Activated CD4-positive, alpha-beta memory T cell treated with anti-CD3 and anti-CD28 coated beads for 36 hours (primary cell): ENCODE results near the gene HAS3. TPM values are rescaled to one million over a fixed set of nuclear protein-coding genes. Genes with fewer than 3 reads are reported as not detected.

Experiments
- CTCF ChIA-PET: fragments of 350-600 bp; sonication (Branson Sonifier 250); formaldehyde crosslinking; loops from one replicate; lab custom pipeline; 2021; ENCODE audit warnings: antibody characterized with exemption, inconsistent platforms; lab: Charles Lee
- POLR2A ChIA-PET: fragments of 350-600 bp; sonication (Branson Sonifier 250); formaldehyde crosslinking; loops from one replicate; lab custom pipeline; 2021; ENCODE audit warnings: antibody characterized with exemption; lab: Charles Lee
- DNase-seq: peaks from one replicate; pipeline ENCODE4 v3.0.0-alpha.2; 2020
- H3K27ac Mint-ChIP-seq: one replicate; pipeline ENCODE4 v1.8.0; 2021; ENCODE audit warnings: mixed read lengths
- H3K27me3 Mint-ChIP-seq: one replicate; pipeline ENCODE4 v1.8.0; 2021; ENCODE audit warnings: mixed read lengths
- H3K36me3 Mint-ChIP-seq: one replicate; pipeline ENCODE4 v1.8.0; 2021; ENCODE audit warnings: mixed read lengths
- H3K4me1 Mint-ChIP-seq: one replicate; pipeline ENCODE4 v1.8.0; 2021; ENCODE audit warnings: low read depth, mixed read lengths
- H3K4me3 Mint-ChIP-seq: one replicate; pipeline ENCODE4 v1.8.0; 2021; ENCODE audit warnings: mild to moderate bottlenecking, mixed read lengths
- H3K9me3 Mint-ChIP-seq: one replicate; pipeline ENCODE4 v1.8.0; 2021; ENCODE audit warnings: mixed read lengths
- intact Hi-C: fragments of 100-400 bp; cut with micrococcal nuclease; formaldehyde crosslinking; loops from one replicate; pipeline ENCODE4 v1.15.1; 2023
- total RNA-seq, 2 experiments: library from RNA; stranded (reverse); gene quantifications; one replicate each; pipeline ENCODE4 v1.2.3, GENCODE V29; 2021

HAS3 gene
- total RNA-seq, 2 experiments from 2014 or later: 0.10 to 0.21 TPM

DNA sequence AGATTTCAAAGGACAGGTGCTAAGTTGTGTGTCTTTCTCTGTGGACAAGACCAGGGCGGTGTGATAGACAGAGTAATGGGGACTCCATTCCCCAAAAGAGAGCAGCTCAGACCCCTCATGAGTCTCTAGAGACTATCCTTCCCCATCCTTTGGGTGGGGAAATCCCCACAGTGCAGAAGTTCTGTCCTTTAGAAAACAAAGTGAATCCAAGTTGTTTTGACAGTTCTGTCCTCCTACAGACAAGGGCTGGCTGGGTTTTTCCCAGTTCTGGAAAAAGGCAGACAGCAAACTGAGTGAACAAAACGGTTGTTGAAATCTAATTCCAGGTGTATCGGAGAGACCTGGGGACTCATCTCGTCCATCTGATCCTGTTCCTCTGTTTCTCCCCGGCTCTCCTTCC lies 11.0 kb upstream of the HAS3 start:
- DNase-seq: no peak
- Mint-ChIP-seq H3K27ac (no peak overlapping the region), H3K4me3 (no peak overlapping the region), H3K36me3 (no peaks in the 10 kb centered on the region), H3K4me1 (peaks cover 3% of the 10 kb centered on the region), H3K27me3 (no peaks in the 10 kb centered on the region), H3K9me3 (no peaks in the 10 kb centered on the region)
- ChIA-PET POLR2A (no interaction called here), CTCF (interaction anchor here (1.3 to 1.5 kb wide), 2 partner anchors 11 to 19 kb away, joined by 5 to 6 read pairs; partner anchors contain the start of gene HAS3)
- intact Hi-C loops: no loop called here

- Mint-ChIP-seq H3K27ac (no peak overlapping the region), H3K9me3 (no peaks in the 10 kb centered on the region), H3K4me1 (no peaks in the 10 kb centered on the region), H3K27me3 (no peaks in the 10 kb centered on the region), H3K4me3 (no peak overlapping the region), H3K36me3 (no peaks in the 10 kb centered on the region)
- DNase-seq: no peak
- ChIA-PET POLR2A (no interaction called here), CTCF (no interaction called here)
- intact Hi-C loops: no loop called here
Measured at GRCh38 chr16:69095193-69095592, 10.3 kb upstream of the HAS3 start.

DNA sequence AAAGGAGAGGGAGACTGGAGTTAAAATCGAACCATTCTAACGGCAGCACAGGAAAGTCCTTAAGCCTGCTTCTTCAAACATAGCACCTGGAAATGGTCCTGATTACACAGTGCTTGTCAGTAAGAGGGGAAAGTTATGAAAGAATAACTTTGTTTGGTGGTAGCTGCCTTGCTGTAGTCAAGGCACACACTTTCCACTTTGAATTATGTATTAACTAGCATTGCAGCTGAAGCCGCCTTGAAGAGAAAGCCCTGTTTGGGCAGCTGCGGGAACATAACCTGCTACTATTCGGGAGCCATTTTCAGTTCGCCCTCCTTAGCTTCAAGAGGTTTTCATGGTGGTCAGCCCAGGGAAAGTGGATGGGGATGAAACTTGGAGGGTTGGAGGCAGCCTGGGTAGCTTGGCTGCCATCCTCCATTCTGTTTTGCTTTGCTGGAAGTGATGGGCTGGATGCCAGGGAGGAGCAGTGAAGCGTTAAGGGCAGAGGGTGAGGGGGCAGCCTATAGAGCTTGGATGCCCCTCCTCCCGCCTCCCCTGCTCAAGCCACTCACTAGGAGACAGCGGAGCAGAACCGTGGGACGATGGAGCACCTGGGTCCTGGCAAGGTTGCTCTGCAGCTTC lies 5.3 kb upstream of the HAS3 start:
- Mint-ChIP-seq H3K9me3 (no peaks in the 10 kb centered on the region), H3K36me3 (no peaks in the 10 kb centered on the region), H3K4me1 (no peaks in the 10 kb centered on the region), H3K27ac (no peak overlapping the region), H3K4me3 (no peak overlapping the region), H3K27me3 (peaks cover 4% of the 10 kb centered on the region)
- ChIA-PET POLR2A (no interaction called here), CTCF (interaction anchor here (1.2 to 1.7 kb wide), 3 partner anchors 10 to 24 kb away, joined by 4 to 11 read pairs (median 7); no protein-coding TSS in a partner anchor)
- DNase-seq: no peak
- intact Hi-C loops: loop anchor here (10.0 kb wide), 1 partner anchor 195 kb away; no protein-coding TSS in a partner anchor

GRCh38 chr16:69106491-69107315 lies 1.2 kb downstream of the HAS3 start:
- Mint-ChIP-seq H3K27ac (no peak overlapping the region), H3K4me1 (peaks cover 16% of the 10 kb centered on the region), H3K36me3 (peaks cover 13% of the 10 kb centered on the region), H3K4me3 (peak overlapping the region; percentile 50), H3K27me3 (peaks cover 31% of the 10 kb centered on the region), H3K9me3 (no peaks in the 10 kb centered on the region)
- CTCF ChIA-PET: interaction anchor here (0.8 to 2.0 kb wide), 3 partner anchors 17 to 259 kb away, joined by 4 to 6 read pairs (median 4); no protein-coding TSS in a partner anchor
- intact Hi-C loops: loop anchor here (5.0 to 10.0 kb wide), 2 partner anchors 202 to 259 kb away; no protein-coding TSS in a partner anchor
- POLR2A ChIA-PET: interaction anchor here (0.7 kb wide), 1 partner anchor 14 kb away, joined by 3 read pairs; no protein-coding TSS in a partner anchor
- no peak for DNase-seq

DNA sequence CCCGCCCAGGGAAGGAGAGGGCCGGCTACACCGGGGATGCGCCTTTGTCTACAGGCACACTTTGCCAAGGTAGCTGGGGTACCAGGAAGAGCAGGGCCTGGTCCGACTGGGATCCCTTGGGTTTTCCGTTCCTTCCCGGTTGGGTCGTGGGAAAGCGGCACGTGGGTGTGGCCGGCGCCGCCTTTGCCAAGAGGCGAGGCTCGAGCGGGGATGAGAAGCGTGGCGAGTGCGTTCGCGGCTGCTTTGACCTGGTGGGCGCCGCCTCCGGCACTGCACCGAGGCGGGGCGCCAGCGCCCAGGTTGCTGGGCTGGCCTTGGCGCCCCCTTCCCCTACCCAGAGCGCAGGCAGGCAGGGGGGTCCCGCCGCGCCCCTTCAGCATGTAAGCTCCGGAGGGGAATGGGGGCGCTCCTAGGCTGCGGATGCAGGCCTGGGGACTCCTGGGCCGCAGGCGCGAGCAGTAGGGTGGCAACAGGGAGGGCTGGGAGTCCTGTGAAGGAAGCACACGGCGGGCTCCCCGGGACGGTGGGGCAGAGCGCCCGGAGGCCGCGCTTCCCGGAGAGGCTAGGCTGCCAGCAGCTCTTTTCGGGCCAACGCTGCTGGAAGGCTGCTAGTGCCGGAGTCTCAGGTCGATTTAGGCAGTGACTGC lies 2.0 kb downstream of the HAS3 start:
- H3K36me3 Mint-ChIP-seq: peaks cover 13% of the 10 kb centered on the region
- peak overlapping the region; percentile 50 for H3K4me3 Mint-ChIP-seq
- peaks cover 16% of the 10 kb centered on the region for H3K4me1 Mint-ChIP-seq
- H3K27ac Mint-ChIP-seq: no peak overlapping the region
- CTCF ChIA-PET: interaction anchor here (0.5 to 0.8 kb wide), 2 partner anchors 9 to 349 kb away, joined by 3 to 6 read pairs; no protein-coding TSS in a partner anchor
- peaks cover 31% of the 10 kb centered on the region for H3K27me3 Mint-ChIP-seq
- POLR2A ChIA-PET: no interaction called here
- intact Hi-C loops: loop anchor here (5.0 to 10.0 kb wide), 2 partner anchors 203 to 260 kb away; no protein-coding TSS in a partner anchor
- DNase-seq: no peak
- no peaks in the 10 kb centered on the region for H3K9me3 Mint-ChIP-seq

DNA sequence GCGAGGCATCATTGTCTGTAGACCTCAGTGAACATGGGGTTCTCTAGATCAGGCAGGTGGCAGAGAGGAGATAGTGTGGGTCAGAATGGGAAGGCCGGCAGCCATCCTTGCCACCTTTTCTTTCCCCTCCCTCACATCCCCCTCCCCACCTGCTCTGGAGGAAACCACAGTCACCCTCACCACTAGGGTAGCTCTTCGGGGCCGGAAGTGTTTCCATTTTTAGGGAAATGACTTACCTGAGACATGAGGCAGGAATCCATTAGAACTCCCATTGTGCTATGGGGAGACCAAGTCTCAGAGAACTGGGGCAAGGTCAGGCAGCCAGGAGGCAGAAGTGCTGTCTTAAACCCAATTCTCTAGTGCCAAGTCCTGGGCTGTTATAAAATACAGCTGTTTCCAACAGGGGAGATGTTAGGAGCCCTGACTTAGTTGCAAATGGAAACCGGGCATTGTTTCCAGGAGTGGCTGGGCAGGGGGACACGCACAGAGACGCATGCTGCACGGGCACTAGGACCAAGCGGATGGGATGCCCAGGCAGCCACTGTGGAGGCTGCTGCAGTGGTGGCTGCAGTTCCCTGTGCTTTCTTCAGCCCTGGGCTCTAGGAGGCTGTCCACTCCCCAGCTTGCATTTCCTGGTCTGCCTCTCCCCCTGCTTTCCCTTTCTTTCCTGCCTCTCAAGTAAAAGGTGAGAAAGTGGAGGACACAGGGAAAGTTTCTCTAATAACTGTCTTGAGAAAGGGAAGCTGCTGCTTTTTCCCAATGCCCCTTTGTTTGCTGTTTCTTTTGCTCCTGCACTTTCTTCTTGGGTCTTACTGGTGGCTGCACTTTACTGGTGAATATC lies 2.8 kb downstream of the HAS3 start:
- intact Hi-C loops: loop anchor here (5.0 to 10.0 kb wide), 2 partner anchors 203 to 261 kb away; no protein-coding TSS in a partner anchor
- no peak overlapping the region for H3K27ac Mint-ChIP-seq
- no peak overlapping the region for H3K4me3 Mint-ChIP-seq
- H3K9me3 Mint-ChIP-seq: no peaks in the 10 kb centered on the region
- H3K4me1 Mint-ChIP-seq: peaks cover 16% of the 10 kb centered on the region
- H3K36me3 Mint-ChIP-seq: peaks cover 13% of the 10 kb centered on the region
- POLR2A ChIA-PET: no interaction called here
- peaks cover 31% of the 10 kb centered on the region for H3K27me3 Mint-ChIP-seq
- DNase-seq: no peak
- CTCF ChIA-PET: interaction anchor here (0.5 to 0.8 kb wide), 3 partner anchors 9 to 876 kb away, joined by 3 to 6 read pairs (median 3); no protein-coding TSS in a partner anchor

DNA sequence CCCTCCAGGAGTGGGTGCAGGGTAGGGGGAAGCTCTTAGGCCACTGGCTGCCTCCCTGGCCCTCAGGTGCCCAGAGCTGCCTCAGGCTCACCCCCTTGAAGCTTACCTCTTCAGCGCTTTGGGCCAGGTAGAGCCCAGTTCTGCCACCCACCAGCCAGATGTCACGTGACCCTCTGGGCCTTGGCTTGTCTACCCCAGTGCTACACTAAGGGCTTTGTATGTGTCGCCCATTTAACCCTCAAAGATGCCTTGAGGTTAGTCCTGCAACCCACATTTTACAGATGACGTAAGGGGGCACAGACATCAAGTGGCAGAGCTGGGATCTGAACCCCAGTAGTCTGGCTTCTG lies 3.4 kb downstream of the HAS3 start:
- DNase-seq: no peak
- Mint-ChIP-seq H3K36me3 (peaks cover 13% of the 10 kb centered on the region), H3K4me3 (no peak overlapping the region), H3K4me1 (peaks cover 16% of the 10 kb centered on the region), H3K9me3 (no peaks in the 10 kb centered on the region), H3K27me3 (peaks cover 31% of the 10 kb centered on the region), H3K27ac (no peak overlapping the region)
- ChIA-PET POLR2A (no interaction called here), CTCF (no interaction called here)
- intact Hi-C loops: loop anchor here (5.0 to 10.0 kb wide), 2 partner anchors 204 to 262 kb away; no protein-coding TSS in a partner anchor

DNA sequence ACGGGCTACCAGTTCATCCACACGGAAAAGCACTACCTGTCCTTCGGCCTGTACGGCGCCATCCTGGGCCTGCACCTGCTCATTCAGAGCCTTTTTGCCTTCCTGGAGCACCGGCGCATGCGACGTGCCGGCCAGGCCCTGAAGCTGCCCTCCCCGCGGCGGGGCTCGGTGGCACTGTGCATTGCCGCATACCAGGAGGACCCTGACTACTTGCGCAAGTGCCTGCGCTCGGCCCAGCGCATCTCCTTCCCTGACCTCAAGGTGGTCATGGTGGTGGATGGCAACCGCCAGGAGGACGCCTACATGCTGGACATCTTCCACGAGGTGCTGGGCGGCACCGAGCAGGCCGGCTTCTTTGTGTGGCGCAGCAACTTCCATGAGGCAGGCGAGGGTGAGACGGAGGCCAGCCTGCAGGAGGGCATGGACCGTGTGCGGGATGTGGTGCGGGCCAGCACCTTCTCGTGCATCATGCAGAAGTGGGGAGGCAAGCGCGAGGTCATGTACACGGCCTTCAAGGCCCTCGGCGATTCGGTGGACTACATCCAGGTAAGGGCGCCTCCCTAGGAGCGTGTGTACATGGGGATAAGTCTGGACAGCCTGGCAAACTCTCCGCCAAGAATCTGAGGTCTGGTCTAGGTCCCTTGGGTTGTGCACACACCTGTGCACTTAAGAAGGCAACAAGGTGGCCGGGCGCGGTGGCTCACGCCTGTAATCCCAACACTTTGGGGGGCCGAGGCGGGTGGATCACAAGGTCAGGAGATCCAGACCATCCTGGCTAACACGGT lies 4.2 kb downstream of the HAS3 start:
- H3K4me3 Mint-ChIP-seq: no peak overlapping the region
- peaks cover 28% of the 10 kb centered on the region for H3K27me3 Mint-ChIP-seq

DNA sequence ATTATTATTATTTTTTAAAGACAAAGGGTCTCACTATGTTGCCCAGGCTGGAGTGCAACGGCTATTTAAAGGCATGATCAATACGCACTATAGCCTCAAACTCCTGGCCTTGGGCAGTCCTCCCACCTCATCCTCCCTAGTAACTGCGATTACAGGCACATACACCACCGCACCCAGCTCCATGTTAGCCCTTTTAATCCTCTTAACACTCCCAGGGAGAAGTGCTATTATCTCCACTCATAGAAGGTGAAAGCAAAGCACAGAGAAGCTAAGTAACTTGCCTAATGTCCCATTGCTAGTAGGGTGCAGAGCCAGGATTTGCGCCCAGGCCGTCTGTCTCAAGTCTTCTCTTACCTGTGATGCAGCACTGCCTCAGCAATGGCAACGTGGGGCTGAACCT lies 5.0 kb downstream of the HAS3 start:
- no peak for DNase-seq
- no peaks in the 10 kb centered on the region for H3K9me3 Mint-ChIP-seq
- no peak overlapping the region for H3K27ac Mint-ChIP-seq
- ChIA-PET CTCF (interaction anchor here (0.7 to 6.8 kb wide), 3 partner anchors 9 to 21 kb away, joined by 3 to 91 read pairs (median 4); no protein-coding TSS in a partner anchor), POLR2A (no interaction called here)
- peaks cover 14% of the 10 kb centered on the region for H3K4me1 Mint-ChIP-seq
- intact Hi-C loops: no loop called here
- peaks cover 25% of the 10 kb centered on the region for H3K27me3 Mint-ChIP-seq
- H3K4me3 Mint-ChIP-seq: no peak overlapping the region
- H3K36me3 Mint-ChIP-seq: peaks cover 21% of the 10 kb centered on the region

More for the DNA sequence above, 4.2 kb downstream of the HAS3 start:
- Mint-ChIP-seq H3K27ac (no peak overlapping the region), H3K4me1 (peaks cover 16% of the 10 kb centered on the region), H3K36me3 (peaks cover 14% of the 10 kb centered on the region), H3K9me3 (no peaks in the 10 kb centered on the region)
- ChIA-PET POLR2A (no interaction called here), CTCF (interaction anchor here (6.8 kb wide), 1 partner anchor 13 kb away, joined by 91 read pairs; no protein-coding TSS in a partner anchor)
- DNase-seq: no peak
- intact Hi-C loops: loop anchor here (5.0 to 10.0 kb wide), 2 partner anchors 205 to 262 kb away; no protein-coding TSS in a partner anchor

DNA sequence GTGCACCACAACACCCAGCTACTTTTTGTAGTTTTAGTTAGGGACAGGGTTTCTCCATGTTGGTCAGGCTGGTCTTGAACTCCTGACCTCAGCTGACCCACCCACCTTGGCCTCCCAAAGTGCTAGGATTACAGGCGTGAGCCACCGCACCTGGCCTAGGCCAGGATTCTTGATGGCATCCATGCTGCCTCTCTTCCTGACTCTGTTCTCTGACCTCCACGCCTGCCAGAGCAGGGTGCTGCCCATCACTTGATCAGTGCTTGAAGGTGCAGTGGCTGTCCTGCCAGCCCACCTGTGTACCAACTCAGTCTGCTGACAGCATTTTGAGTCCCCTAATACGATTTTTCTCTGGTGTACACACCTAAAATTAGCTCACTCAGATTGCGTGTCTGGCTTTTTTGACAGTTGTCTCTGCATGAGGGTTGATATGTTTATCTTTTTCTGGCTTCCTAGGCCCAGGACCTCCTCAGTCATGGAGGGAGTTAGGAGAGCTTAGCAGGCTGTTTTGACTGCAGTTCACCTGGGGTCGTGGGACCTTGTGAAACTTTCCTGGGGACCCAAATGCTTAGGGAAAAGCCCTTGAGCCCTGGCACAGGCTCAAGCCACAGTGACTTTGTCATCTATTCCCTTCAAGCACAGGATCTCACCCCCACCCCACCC lies 5.9 kb downstream of the HAS3 start:
- Mint-ChIP-seq H3K36me3 (peaks cover 22% of the 10 kb centered on the region), H3K27ac (no peak overlapping the region), H3K4me3 (no peak overlapping the region), H3K4me1 (peaks cover 10% of the 10 kb centered on the region), H3K9me3 (no peaks in the 10 kb centered on the region), H3K27me3 (peaks cover 20% of the 10 kb centered on the region)
- POLR2A ChIA-PET: interaction anchor here (1.0 kb wide), 1 partner anchor 12 kb away, joined by 3 read pairs; no protein-coding TSS in a partner anchor
- DNase-seq: no peak
- intact Hi-C loops: no loop called here
- CTCF ChIA-PET: interaction anchor here (1.1 to 6.8 kb wide), 4 partner anchors 12 to 176 kb away, joined by 3 to 91 read pairs (median 11); no protein-coding TSS in a partner anchor
